HepG2 (cell line): Measurements from ENCODE around the gene TRIP4. TPM values are rescaled to one million over a fixed set of nuclear protein-coding genes. Genes with fewer than 3 reads are reported as not detected.

Experiments used
- ATAC-seq: fragments of 200-7000 bp; cut with Tn5 transposase; 3 replicates; pipeline ENCODE4 v1.9.1; 2020; ENCODE audit warnings: mild to moderate bottlenecking, moderate library complexity
- BruUV-seq: library from RNA; stranded (reverse); fragments of 400-500 nt; replicated peaks from 2 replicates; lab custom pipeline; 2021; lab: Mats Ljungman, UMichigan
- CTCF ChIA-PET: fragments of 300-600 bp; formaldehyde crosslinking; extraction: SDS; loops from one replicate; lab custom pipeline; 2021; ENCODE audit warnings: low total read pairs, inconsistent platforms, low intra/inter-chr PET ratio; lab: Yijun Ruan, JAX
- POLR2A ChIA-PET: fragments of 350-600 bp; sonication (Branson Sonifier 250); formaldehyde crosslinking; loops from one replicate; lab custom pipeline; 2020; ENCODE audit warnings: antibody characterized with exemption, inconsistent platforms; lab: Yijun Ruan, JAX
- DNase-seq: peaks from one replicate; pipeline ENCODE4 v3.0.0-alpha.2; 2015; ENCODE audit warnings: low spot score
- FAIRE-seq: peaks from 3 replicates; lab custom pipeline; 2011; peaks lifted over from hg19 to GRCh38; lab: Jason Lieb, UNC
- H2AFZ ChIP-seq: one replicate; pipeline ENCODE4 v1.6.1; 2011; ENCODE audit warnings: low read length, inconsistent platforms
- H3K27ac ChIP-seq: fragments of 300-600 bp; 3 replicates; pipeline ENCODE4 v1.8.0; 2011; ENCODE audit warnings: mixed run types, mild to moderate bottlenecking, mixed read lengths, low read length, inconsistent platforms; ENCODE audit not compliant: insufficient read depth; ENCODE audit errors: extremely low read length
- H3K27me3 ChIP-seq, 2 experiments: fragments of 200-600 bp in 1 of 2; 2 replicates in 1 of 2; 3 replicates in 1 of 2; pipeline versions ENCODE4 v1.6.0 to v1.8.0; 2011; ENCODE audit warnings: low read length in 2 of 2, mild to moderate bottlenecking in 2 of 2, moderate library complexity in 2 of 2, inconsistent platforms in 1 of 2; ENCODE audit not compliant: insufficient read depth in 2 of 2, control insufficient read depth in 1 of 2
- H3K36me3 ChIP-seq, 2 experiments: fragments of 200-600 bp in 1 of 2; replicated peaks in 1 of 2; 2 replicates in 1 of 2; 3 replicates in 1 of 2; pipeline versions ENCODE4 v1.5.1 to v1.8.0; 2011; ENCODE audit warnings: low read length in 2 of 2, inconsistent platforms in 1 of 2; ENCODE audit not compliant: insufficient read depth in 2 of 2, control insufficient read depth in 1 of 2
- H3K4me1 ChIP-seq: 2 replicates; pipeline ENCODE4 v1.5.1; 2012; ENCODE audit warnings: low read length, inconsistent platforms; ENCODE audit not compliant: insufficient read depth
- H3K4me2 ChIP-seq: 2 replicates; pipeline ENCODE4 v1.6.0; 2011; ENCODE audit warnings: low read depth, low read length, inconsistent platforms
- H3K4me3 ChIP-seq, 3 experiments: fragments of 200-600 bp in 1 of 3; sonication (generic), shearing (Covaris generic) in 1 of 3; replicated peaks in 1 of 3; 2 replicates each; pipeline ENCODE4 v1.5.1; 2011 to 2016; ENCODE audit warnings: low read length in 3 of 3, inconsistent platforms in 2 of 3, low read depth in 2 of 3, mild to moderate bottlenecking in 2 of 3, control low read depth in 1 of 3, mixed read lengths in 1 of 3; ENCODE audit not compliant: insufficient read depth in 1 of 3
- H3K79me2 ChIP-seq: one replicate; pipeline ENCODE4 v1.6.1; 2011; ENCODE audit warnings: low read length, inconsistent platforms; ENCODE audit not compliant: insufficient read depth
- H3K9ac ChIP-seq: 2 replicates; pipeline ENCODE4 v1.6.0; 2011; ENCODE audit warnings: mild to moderate bottlenecking, low read depth, low read length, inconsistent platforms; ENCODE audit not compliant: insufficient read depth
- H3K9me3 ChIP-seq: 2 replicates; pipeline ENCODE4 v1.5.1; 2012; ENCODE audit warnings: mild to moderate bottlenecking, low read length
- H4K20me1 ChIP-seq: 2 replicates; pipeline ENCODE4 v1.6.0; 2011; ENCODE audit warnings: inconsistent platforms, mild to moderate bottlenecking, low read length, moderate library complexity; ENCODE audit not compliant: insufficient read depth
- ATAD3A ChIP-seq: sonication (generic); formaldehyde crosslinking; IDR thresholded peaks from 2 replicates; pipeline ENCODE4 v1.4.0; 2020; ENCODE audit warnings: missing genetic modification reagents
- FOXP1 ChIP-seq, 2 experiments: fragments of 450-650 bp in 1 of 2; IDR thresholded peaks; 2 replicates each; pipeline ENCODE4 v1.6.1; 2017 to 2018; ENCODE audit warnings: antibody characterized with exemption in 1 of 2
- RFX1 ChIP-seq: fragments of 450-650 bp; IDR thresholded peaks from 2 replicates; pipeline ENCODE4 v1.6.1; 2017
- ZBTB42 ChIP-seq: sonication (generic); formaldehyde crosslinking; IDR thresholded peaks from 2 replicates; pipeline ENCODE4 v1.5.0; 2020; ENCODE audit warnings: mild to moderate bottlenecking, missing genetic modification reagents
- ZNF234 ChIP-seq: sonication (generic); formaldehyde crosslinking; conservative IDR thresholded peaks from 2 replicates; pipeline ENCODE4 v1.5.1; 2020; ENCODE audit warnings: mild to moderate bottlenecking, missing genetic modification reagents
- ZNF251 ChIP-seq: sonication (generic); formaldehyde crosslinking; IDR thresholded peaks from 2 replicates; pipeline ENCODE4 v1.9.0; 2021; ENCODE audit warnings: mild to moderate bottlenecking, missing genetic modification reagents
- ZNF354B ChIP-seq: sonication (generic); formaldehyde crosslinking; IDR thresholded peaks from 2 replicates; pipeline ENCODE4 v1.8.0; 2022; ENCODE audit warnings: mild to moderate bottlenecking, missing genetic modification reagents
- ZNF367 ChIP-seq: sonication (generic); formaldehyde crosslinking; IDR thresholded peaks from 2 replicates; pipeline ENCODE4 v1.4.0; 2020; ENCODE audit warnings: missing genetic modification reagents, borderline replicate concordance
- ZNF580 ChIP-seq: IDR thresholded peaks from 2 replicates; pipeline ENCODE4 v1.6.1; 2016; ENCODE audit warnings: low read depth, borderline replicate concordance
- WGBS: methylation state at CpG from one replicate; pipeline ENCODE4 v1.1.6; 2017; ENCODE audit warnings: low lambda C conversion rate; 5-methylcytosine and 5-hydroxymethylcytosine counted together
- in situ Hi-C: cut with HindIII; loops from 2 replicates; pipeline ENCODE4 v1.10.0; 2017; ENCODE audit warnings: low pct_unique_long_range_greater_than_20kb; ENCODE audit not compliant: extremely low pct_ligation_motif_present
- intact Hi-C: fragments of 100-400 bp; cut with micrococcal nuclease; formaldehyde crosslinking; loops from one replicate; pipeline ENCODE4 v1.10.0; 2022; ENCODE audit not compliant: unreplicated experiment
- polyA plus RNA-seq, 8 experiments: library from polyadenylated mRNA; depleted of rRNA in 3 of 8; stranded (reverse) in 7 of 8; unstranded in 1 of 8; fragments of >200 nt; fragmentation: Illumina TruSeq in 4 of 8; extraction: Trizol in 4 of 8; gene quantifications; 2 replicates each; pipeline versions ENCODE4 v1.2.1 to v1.2.3, GENCODE V29; 2011 to 2016; ENCODE audit warnings: low read depth in 4 of 8, missing spikeins in 1 of 8, mixed read lengths in 1 of 8; ENCODE audit not compliant: insufficient read depth in 1 of 8
- total RNA-seq, 5 experiments: library from RNA; depleted of rRNA; stranded (reverse); fragments of >200 nt; fragmentation: Illumina TruSeq; extraction: Trizol; gene quantifications; 2 replicates each; pipeline ENCODE4 v1.2.3, GENCODE V29; 2016; ENCODE audit warnings: low read depth in 1 of 5
- TF ChIP-seq, protein P1 (sequence below): sonication (generic); formaldehyde crosslinking; IDR thresholded peaks from 2 replicates; pipeline ENCODE4 v1.4.0; 2020; ENCODE audit warnings: low read depth, mild to moderate bottlenecking, missing genetic modification reagents

TRIP4 gene
- total and polyA plus RNA-seq, 2 of the 13 experiments (the other 11 are each of a cell fraction or from before 2014, with no cell fraction given): 7.1 to 11.8 TPM

DNA sequence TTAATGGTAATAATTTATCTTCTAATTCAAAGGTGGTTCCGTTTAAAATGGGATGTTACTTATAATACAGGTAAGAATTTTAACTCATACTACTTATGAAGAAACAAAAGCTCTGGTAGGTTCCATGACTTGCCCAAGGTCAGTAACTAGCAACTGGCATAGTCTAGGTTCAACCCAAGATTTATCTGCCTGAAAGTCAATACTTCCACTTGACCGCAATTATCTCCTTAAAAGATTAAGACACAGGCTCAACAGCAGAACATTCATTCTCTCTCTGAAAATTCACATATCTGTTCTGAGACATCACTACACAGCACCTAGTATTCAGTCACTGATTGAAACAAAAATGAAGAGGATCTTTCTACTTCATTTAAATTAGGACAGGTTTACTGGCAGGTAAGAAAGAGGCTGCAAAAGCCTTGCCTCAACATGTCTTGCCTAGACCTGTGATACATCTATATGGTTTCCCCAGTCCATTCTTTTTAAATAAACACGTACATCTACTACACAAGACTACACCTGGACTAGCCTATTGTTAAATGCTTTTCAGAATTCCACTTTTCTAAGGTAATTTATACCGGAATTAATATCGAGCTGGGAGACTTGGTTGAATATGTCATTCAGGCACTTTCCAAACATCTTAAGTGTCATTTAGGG is 32.8 kb upstream of the TRIP4 start:
- TF ChIP-seq ZNF354B (no peak), ZNF234 (CRISPR knock-in tag) (no peak), RFX1 (no peak), ZNF251 (no peak), ZBTB42 (CRISPR knock-in tag) (no peak), ZNF367 (CRISPR knock-in tag) (no peak), ZNF580 (CRISPR knock-in tag) (no peak), ATAD3A (no peak), FOXP1 (IDR thresholded peaks at IDR 0.05) (no peak), FOXP1 (CRISPR knock-in tag; IDR thresholded peaks at IDR 0.05) (no peak)
- TF ChIP-seq, protein P1, sequence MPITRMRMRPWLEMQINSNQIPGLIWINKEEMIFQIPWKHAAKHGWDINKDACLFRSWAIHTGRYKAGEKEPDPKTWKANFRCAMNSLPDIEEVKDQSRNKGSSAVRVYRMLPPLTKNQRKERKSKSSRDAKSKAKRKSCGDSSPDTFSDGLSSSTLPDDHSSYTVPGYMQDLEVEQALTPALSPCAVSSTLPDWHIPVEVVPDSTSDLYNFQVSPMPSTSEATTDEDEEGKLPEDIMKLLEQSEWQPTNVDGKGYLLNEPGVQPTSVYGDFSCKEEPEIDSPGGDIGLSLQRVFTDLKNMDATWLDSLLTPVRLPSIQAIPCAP (CRISPR knock-in tag): no peak
- Histone ChIP-seq H3K36me3 (no peaks in the 10 kb centered on the region), H3K27me3 (no peaks in the 10 kb centered on the region; a peak in 1 of 5 replicates), H3K4me1 (peaks cover 19% of the 10 kb centered on the region), H3K27ac (peak overlapping the region; percentile 64), H3K9me3 (no peaks in the 10 kb centered on the region), H2AFZ (peak overlapping the region; percentile 18), H3K9ac (peak overlapping the region; percentile 83), H4K20me1 (no peaks in the 10 kb centered on the region), H3K79me2 (peaks cover 22% of the 10 kb centered on the region), H3K4me3 (peak overlapping the region; percentile 85 to 95 (median 94)), H3K4me2 (peak overlapping the region; percentile 78)
- CTCF ChIA-PET: no interaction called here
- ATAC-seq: no peak
- in situ Hi-C loops: loop anchor here (5.0 kb wide), 1 partner anchor 148 kb away; no protein-coding TSS in a partner anchor
- 23% methylated on average over 5 of the region's 5 CpGs for WGBS
- POLR2A ChIA-PET: interaction anchor here (1.3 to 2.1 kb wide), 2 partner anchors 32 to 138 kb away, joined by 3 to 12 read pairs; partner anchors contain the start of gene TRIP4
- intact Hi-C loops: loop anchor here (5.0 kb wide), 1 partner anchor 193 kb away; the partner anchor contains the start of gene PPIB
- BruUV-seq: no TSS peak
- DNase-seq: no peak
- FAIRE-seq: no peak
